Cardiac muscle cell (in vitro differentiated cells and primary cell): ENCODE data around the gene COL5A3. TPM values are rescaled to one million over a fixed set of nuclear protein-coding genes. Genes with fewer than 3 reads are reported as not detected.

ENCODE experiments used
- DNase-seq, 2 donors: peaks; one replicate each; pipeline versions ENCODE4 v3.0.0 to v3.0.0-alpha.2; 2010 to 2017; ENCODE audit warnings: low read depth in 1 of 2, low spot score in 1 of 2
- H3K27ac ChIP-seq: fragments of 200-600 bp; sonication (generic); 2 replicates; pipeline ENCODE4 v1.5.1; 2016
- H3K27me3 ChIP-seq: fragments of 200-600 bp; sonication (generic); 2 replicates; pipeline ENCODE4 v1.6.0; 2016; ENCODE audit warnings: control low read depth
- H3K36me3 ChIP-seq: fragments of 200-600 bp; sonication (generic); 2 replicates; pipeline ENCODE4 v1.5.1; 2016; ENCODE audit warnings: control low read depth
- H3K4me1 ChIP-seq: fragments of 200-600 bp; sonication (generic); 2 replicates; pipeline ENCODE4 v1.8.1; 2017; ENCODE audit warnings: low read depth, mild to moderate bottlenecking, mixed run types
- H3K4me3 ChIP-seq: fragments of 200-600 bp; sonication (generic); 2 replicates; pipeline ENCODE4 v1.5.1; 2016; ENCODE audit warnings: mild to moderate bottlenecking
- H3K9me3 ChIP-seq: fragments of 200-600 bp; sonication (generic); 2 replicates; pipeline ENCODE4 v1.5.1; 2017; ENCODE audit warnings: low read depth, mild to moderate bottlenecking, control low read depth
- polyA plus RNA-seq: library from polyadenylated mRNA; unstranded; fragments of >200 nt; fragmentation: Nextera tagmentation; extraction: Ambion mirVana; gene quantifications from 2 replicates; pipeline ENCODE4 v1.2.1, GENCODE V29; 2016
- total RNA-seq: library from RNA; depleted of rRNA; stranded (reverse); fragments of >200 nt; gene quantifications from 2 replicates; pipeline ENCODE4 v1.2.3, GENCODE V29; 2016
- TF ChIP-seq, protein P1 (sequence below): IDR thresholded peaks from 2 replicates; pipeline ENCODE4 v1.5.1; 2012; ENCODE audit warnings: low read depth, mild to moderate bottlenecking, low read length

Gene COL5A3
- total and polyA plus RNA-seq, 2 experiments from 2014 or later, result 0.24 TPM; not detected in 1

DNA sequence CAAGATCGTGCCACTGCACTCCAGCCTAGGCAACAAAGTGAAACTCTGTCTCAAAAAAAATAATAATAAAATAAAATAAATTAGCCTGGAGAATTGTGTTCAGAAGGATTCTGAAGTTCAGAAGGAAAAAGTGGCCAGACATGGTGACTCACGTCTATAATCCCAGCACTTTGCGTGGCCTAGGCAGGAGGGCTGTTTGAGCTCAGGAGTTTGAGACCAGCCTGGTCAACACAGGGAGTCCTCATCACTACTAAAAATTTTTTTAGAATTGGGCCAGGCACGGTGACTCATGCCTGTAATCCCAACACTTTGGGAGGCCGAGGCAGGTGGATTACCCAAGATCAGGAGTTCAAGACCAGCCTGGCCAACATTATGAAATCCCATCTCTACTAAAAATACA is 8.9 kb upstream of the COL5A3 start:
- no peak for DNase-seq
- no peaks in the 10 kb centered on the region for H3K9me3 ChIP-seq
- H3K27ac ChIP-seq, result no peak overlapping the region
- peaks cover 9% of the 10 kb centered on the region for H3K27me3 ChIP-seq
- TF ChIP-seq, protein P1, sequence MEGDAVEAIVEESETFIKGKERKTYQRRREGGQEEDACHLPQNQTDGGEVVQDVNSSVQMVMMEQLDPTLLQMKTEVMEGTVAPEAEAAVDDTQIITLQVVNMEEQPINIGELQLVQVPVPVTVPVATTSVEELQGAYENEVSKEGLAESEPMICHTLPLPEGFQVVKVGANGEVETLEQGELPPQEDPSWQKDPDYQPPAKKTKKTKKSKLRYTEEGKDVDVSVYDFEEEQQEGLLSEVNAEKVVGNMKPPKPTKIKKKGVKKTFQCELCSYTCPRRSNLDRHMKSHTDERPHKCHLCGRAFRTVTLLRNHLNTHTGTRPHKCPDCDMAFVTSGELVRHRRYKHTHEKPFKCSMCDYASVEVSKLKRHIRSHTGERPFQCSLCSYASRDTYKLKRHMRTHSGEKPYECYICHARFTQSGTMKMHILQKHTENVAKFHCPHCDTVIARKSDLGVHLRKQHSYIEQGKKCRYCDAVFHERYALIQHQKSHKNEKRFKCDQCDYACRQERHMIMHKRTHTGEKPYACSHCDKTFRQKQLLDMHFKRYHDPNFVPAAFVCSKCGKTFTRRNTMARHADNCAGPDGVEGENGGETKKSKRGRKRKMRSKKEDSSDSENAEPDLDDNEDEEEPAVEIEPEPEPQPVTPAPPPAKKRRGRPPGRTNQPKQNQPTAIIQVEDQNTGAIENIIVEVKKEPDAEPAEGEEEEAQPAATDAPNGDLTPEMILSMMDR, result no peak
- no peaks in the 10 kb centered on the region for H3K4me1 ChIP-seq
- H3K4me3 ChIP-seq, result no peak overlapping the region
- H3K36me3 ChIP-seq, result no peaks in the 10 kb centered on the region

DNA sequence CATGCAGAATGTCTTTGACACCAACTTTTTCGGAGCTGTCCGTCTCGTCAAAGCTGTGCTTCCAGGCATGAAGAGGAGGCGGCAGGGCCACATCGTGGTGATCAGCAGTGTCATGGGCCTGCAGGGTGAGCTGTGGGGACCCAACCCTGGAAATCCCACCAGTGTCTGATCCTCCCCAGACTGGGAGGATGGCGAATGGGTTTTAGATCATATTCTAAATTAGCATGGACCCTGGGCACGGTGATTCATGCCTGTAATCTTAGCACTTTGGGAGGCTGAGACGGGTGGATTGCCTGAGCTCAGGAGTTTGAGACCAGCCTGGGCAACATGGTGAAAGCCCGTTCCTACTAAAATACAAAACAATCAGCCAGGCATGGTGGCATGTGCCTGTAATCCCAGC is 8.5 kb upstream of the COL5A3 start:
- no peak for DNase-seq
- TF ChIP-seq, protein P1, result no peak
- Histone ChIP-seq H3K9me3 (no peaks in the 10 kb centered on the region), H3K27ac (no peak overlapping the region), H3K4me3 (no peak overlapping the region), H3K4me1 (no peaks in the 10 kb centered on the region), H3K36me3 (no peaks in the 10 kb centered on the region), H3K27me3 (peaks cover 13% of the 10 kb centered on the region)

DNA sequence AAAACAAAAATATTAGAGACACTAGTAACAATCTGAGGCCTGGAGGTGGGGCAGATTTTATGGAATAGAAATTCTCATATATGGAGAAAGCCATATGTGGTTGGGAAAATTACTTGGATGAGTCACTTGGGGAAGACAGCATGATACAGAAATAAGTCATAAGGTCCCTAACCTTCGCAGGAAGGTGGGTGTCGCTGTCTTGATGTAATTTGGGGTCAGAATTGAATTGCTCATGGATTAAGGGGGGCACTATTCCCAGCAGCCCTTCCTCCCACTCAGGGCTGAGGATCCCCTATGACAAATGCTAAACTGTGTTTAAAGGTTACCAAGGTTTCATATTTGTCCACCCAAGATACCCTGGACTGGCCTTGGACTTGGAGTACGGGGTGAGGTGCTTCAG is 8.0 kb upstream of the COL5A3 start:
- Histone ChIP-seq H3K36me3 (no peaks in the 10 kb centered on the region), H3K27me3 (peaks cover 18% of the 10 kb centered on the region), H3K4me1 (no peaks in the 10 kb centered on the region), H3K27ac (no peak overlapping the region), H3K9me3 (no peaks in the 10 kb centered on the region), H3K4me3 (no peak overlapping the region)
- TF ChIP-seq, protein P1, result no peak
- no peak for DNase-seq

DNA sequence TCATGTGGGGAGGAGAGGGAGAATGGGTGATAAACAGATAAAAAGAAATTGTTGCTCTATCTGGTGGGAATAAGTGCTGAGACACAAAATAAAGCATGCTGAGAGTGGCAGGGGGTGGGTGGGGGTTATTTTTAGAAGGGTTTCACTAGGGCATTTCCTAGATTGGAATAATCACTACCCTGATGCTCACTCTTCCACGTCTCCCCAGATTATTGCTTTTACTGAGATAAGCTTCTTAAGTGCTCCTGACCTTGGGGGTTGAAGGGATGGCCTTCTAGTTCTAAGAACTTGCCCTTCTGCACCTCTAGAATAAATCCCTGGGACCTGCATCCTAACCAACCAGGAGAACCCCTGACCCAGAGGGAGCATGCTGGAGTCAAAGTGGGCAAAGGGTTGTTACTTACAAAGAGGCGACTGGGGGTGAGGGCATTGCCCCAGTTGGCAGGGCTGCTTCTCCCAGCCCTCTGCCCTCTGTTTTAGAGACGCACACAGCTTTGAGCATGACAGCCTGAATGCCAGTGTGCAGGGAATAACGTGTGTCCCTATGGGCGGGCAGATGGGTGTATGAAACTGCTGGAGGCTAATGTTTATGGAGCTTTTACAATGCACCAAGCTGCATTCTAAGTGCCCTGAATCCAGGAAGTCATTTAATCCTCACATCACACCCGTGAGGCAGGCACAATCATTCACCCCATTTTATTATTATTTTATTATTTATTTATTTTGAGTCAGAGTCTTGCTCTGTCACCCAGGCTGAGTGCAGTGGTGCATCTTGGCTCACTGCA is 3.7 kb upstream of the COL5A3 start:
- peaks cover 58% of the 10 kb centered on the region for H3K27me3 ChIP-seq
- no peak overlapping the region for H3K4me3 ChIP-seq
- no peak for DNase-seq
- H3K36me3 ChIP-seq, result no peaks in the 10 kb centered on the region
- TF ChIP-seq, protein P1, result no peak
- H3K4me1 ChIP-seq, result no peaks in the 10 kb centered on the region
- H3K27ac ChIP-seq, result no peak overlapping the region
- no peaks in the 10 kb centered on the region for H3K9me3 ChIP-seq

DNA sequence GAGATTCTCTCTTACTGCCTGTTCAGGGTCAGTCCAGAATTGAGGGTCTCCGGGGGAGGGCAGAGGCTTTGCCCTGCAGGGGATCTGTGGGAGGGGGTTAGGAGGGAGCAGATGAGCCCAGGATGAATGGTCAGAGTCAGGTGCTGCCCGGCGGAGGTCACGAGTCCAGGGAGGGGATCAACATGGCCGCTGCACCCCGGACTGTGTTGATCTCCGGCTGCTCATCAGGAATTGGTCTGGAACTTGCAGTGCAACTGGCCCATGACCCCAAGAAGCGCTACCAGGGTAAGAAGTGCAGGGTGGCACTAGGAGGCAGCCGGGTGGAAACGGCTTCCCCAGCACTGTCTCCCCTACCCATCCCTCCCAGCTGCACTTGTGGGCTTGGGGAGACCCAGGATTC is 3.0 kb upstream of the COL5A3 start, which contains the start of gene RDH8:
TSS of gene RDH8 (plus strand) at position 168 of the 400 bp plus-strand sequence. CDS start at position 183, 15 bp downstream.
- no peak for DNase-seq
- Histone ChIP-seq H3K4me1 (no peaks in the 10 kb centered on the region), H3K9me3 (no peaks in the 10 kb centered on the region), H3K27me3 (peaks cover 65% of the 10 kb centered on the region), H3K36me3 (no peaks in the 10 kb centered on the region), H3K27ac (no peak within 1 kb of the TSS), H3K4me3 (no peak within 1 kb of the TSS)
- TF ChIP-seq, protein P1, result no peak
